ENCODE data around the gene LOXL3. TPM values are rescaled to one million over a fixed set of nuclear protein-coding genes. Genes with fewer than 3 reads are reported as not detected.
A peak's percentile ranks its signal among the peaks of the same experiment; 100 is the strongest.

Gene LOXL3
- total and polyA plus RNA-seq, 9 donors = 2.3 to 8.5 (median 4.4) TPM

- Histone ChIP-seq H3K27ac (no peak overlapping the region), H3K9me3 (no peaks in the 10 kb centered on the region), H3K4me3 (no peak overlapping the region), H3K4me1 (ENCODE audit: insufficient read depth) (peaks cover 5% of the 10 kb centered on the region), H3K36me3 (no peaks in the 10 kb centered on the region), H3K27me3 (no peaks in the 10 kb centered on the region)
- intact Hi-C loops (cut with DNase I) = no loop called here
- 77 to 82% (median 80%) methylated on average over 17 of the region's 17 CpGs for WGBS, 3 donors
- DNase-seq = peak in 1 of 5 donors; percentile 37
- TF ChIP-seq CTCF (IDR thresholded peaks at IDR 0.05) (no peak), POLR2A (IDR thresholded peaks at IDR 0.05) (no peak)
Measured at GRCh38 chr2:74555610-74556103, 1.9 kb upstream of the LOXL3 start.

GRCh38 chr2:74554820-74555531 is 1.2 kb upstream of the LOXL3 start:
- Histone ChIP-seq H3K36me3 (no peaks in the 10 kb centered on the region), H3K4me3 (peak overlapping the region; percentile 92), H3K9me3 (no peaks in the 10 kb centered on the region), H3K4me1 (ENCODE audit: insufficient read depth) (peaks cover 5% of the 10 kb centered on the region), H3K27ac (peak overlapping the region; percentile 73 to 88), H3K27me3 (no peaks in the 10 kb centered on the region)
- 0 to 5% (median 3%) methylated on average over 26 to 58 of the region's 58 CpGs for WGBS, 3 donors
- TF ChIP-seq EP300 (IDR thresholded peaks at IDR 0.05) (no peak), POLR2A (IDR thresholded peaks at IDR 0.05) (no peak), CTCF (IDR thresholded peaks at IDR 0.05) (no peak)
- intact Hi-C loops (cut with DNase I) = no loop called here
- peak; percentile 46 to 71 (median 55) for DNase-seq

- Histone ChIP-seq H3K27me3 (no peaks in the 10 kb centered on the region), H3K9me3 (no peaks in the 10 kb centered on the region), H3K4me1 (ENCODE audit: insufficient read depth) (peaks cover 11% of the 10 kb centered on the region), H3K27ac (no peak overlapping the region), H3K4me3 (peak overlapping the region; percentile 92), H3K36me3 (no peaks in the 10 kb centered on the region)
- TF ChIP-seq POLR2A (IDR thresholded peaks at IDR 0.05) (no peak), CTCF (IDR thresholded peaks at IDR 0.05) (no peak), EP300 (IDR thresholded peaks at IDR 0.05) (no peak)
- DNase-seq = peak; percentile 34 to 56 (median 50)
- 22 to 27% (median 26%) methylated on average over 27 of the region's 27 CpGs for WGBS, 3 donors
- intact Hi-C loops (cut with DNase I) = no loop called here
Measured at GRCh38 chr2:74552914-74553811, 579 bp downstream of the LOXL3 start.

- TF ChIP-seq EP300 (IDR thresholded peaks at IDR 0.05) (no peak), POLR2A (IDR thresholded peaks at IDR 0.05) (no peak), CTCF (IDR thresholded peaks at IDR 0.05) (no peak)
- no peak for DNase-seq
- Histone ChIP-seq H3K36me3 (no peaks in the 10 kb centered on the region), H3K9me3 (no peaks in the 10 kb centered on the region), H3K27ac (no peak overlapping the region), H3K4me3 (no peak overlapping the region), H3K27me3 (no peaks in the 10 kb centered on the region), H3K4me1 (ENCODE audit: insufficient read depth) (peaks cover 11% of the 10 kb centered on the region)
- intact Hi-C loops (cut with DNase I) = no loop called here
- 86 to 88% (median 86%) methylated on average over 21 of the region's 21 CpGs for WGBS, 3 donors
Measured at GRCh38 chr2:74551942-74552913, 1.5 kb downstream of the LOXL3 start.
